GM23338 (cell line): ENCODE data around the gene SLC25A29. TPM values are rescaled to one million over a fixed set of nuclear protein-coding genes. Genes with fewer than 3 reads are reported as not detected.

Source experiments
- ATAC-seq: fragments of 200-7000 bp; cut with Tn5 transposase; 3 replicates; pipeline ENCODE4 v1.9.1; 2020
- DNase-seq: peaks from one replicate; pipeline ENCODE4 v3.0.0-alpha.2; 2015; ENCODE audit warnings: low spot score
- H2AFZ ChIP-seq: fragments of 200-600 bp; sonication (generic); 2 replicates; pipeline ENCODE4 v1.8.0; 2016; ENCODE audit warnings: antibody characterized with exemption, mild to moderate bottlenecking, moderate library complexity
- H3F3A ChIP-seq: fragments of 200-600 bp; sonication (generic); replicated peaks from 2 replicates; pipeline ENCODE4 v1.8.0; 2017; ENCODE audit warnings: antibody characterized with exemption, mixed run types, low read depth
- H3K27ac ChIP-seq: fragments of 200-600 bp; sonication (generic); 2 replicates; pipeline ENCODE4 v1.6.1; 2016; ENCODE audit warnings: low read depth
- H3K27me3 ChIP-seq: fragments of 200-600 bp; sonication (generic); 2 replicates; pipeline ENCODE4 v1.8.0; 2016; ENCODE audit warnings: mild to moderate bottlenecking, mixed run types, moderate library complexity; ENCODE audit not compliant: insufficient read depth
- H3K36me3 ChIP-seq: fragments of 200-600 bp; sonication (generic); 2 replicates; pipeline ENCODE4 v1.8.0; 2016; ENCODE audit warnings: mild to moderate bottlenecking; ENCODE audit not compliant: insufficient read depth
- H3K4me1 ChIP-seq: fragments of 200-600 bp; sonication (generic); 2 replicates; pipeline ENCODE4 v1.8.0; 2016; ENCODE audit warnings: mild to moderate bottlenecking, moderate library complexity; ENCODE audit not compliant: insufficient read depth
- H3K4me2 ChIP-seq: fragments of 200-600 bp; sonication (generic); 2 replicates; pipeline ENCODE4 v1.7.1; 2017; ENCODE audit warnings: mixed run types
- H3K4me3 ChIP-seq: fragments of 200-600 bp; sonication (generic); 2 replicates; pipeline ENCODE4 v1.6.1; 2016; ENCODE audit warnings: mixed run types
- H3K79me2 ChIP-seq: fragments of 200-600 bp; sonication (generic); replicated peaks from 2 replicates; pipeline ENCODE4 v1.8.0; 2017; ENCODE audit warnings: mild to moderate bottlenecking; ENCODE audit not compliant: insufficient read depth
- H3K9me2 ChIP-seq: fragments of 200-600 bp; sonication (generic); 2 replicates; pipeline ENCODE4 v1.8.0; 2017; ENCODE audit not compliant: insufficient read depth
- H4K20me1 ChIP-seq: fragments of 200-600 bp; sonication (generic); replicated peaks from 2 replicates; pipeline ENCODE4 v1.8.0; 2017; ENCODE audit warnings: mild to moderate bottlenecking; ENCODE audit not compliant: insufficient read depth
- H3K27ac Mint-ChIP-seq: 2 replicates; pipeline ENCODE4 v1.8.0; 2020; ENCODE audit warnings: inconsistent platforms, mild to moderate bottlenecking, moderate library complexity, mixed read lengths
- H3K27me3 Mint-ChIP-seq: 3 replicates; pipeline ENCODE4 v1.8.0; 2022; ENCODE audit warnings: low read depth, mild to moderate bottlenecking, moderate library complexity, mixed read lengths, inconsistent platforms; ENCODE audit not compliant: insufficient read depth, poor library complexity
- H3K36me3 Mint-ChIP-seq: 3 replicates; pipeline ENCODE4 v1.8.0; 2021; ENCODE audit warnings: low read depth, mild to moderate bottlenecking, inconsistent platforms, moderate library complexity, mixed read lengths
- H3K4me1 Mint-ChIP-seq: 3 replicates; pipeline ENCODE4 v1.8.0; 2020; ENCODE audit warnings: mild to moderate bottlenecking, inconsistent platforms, mixed read lengths
- H3K4me3 Mint-ChIP-seq: 3 replicates; pipeline ENCODE4 v1.8.0; 2021; ENCODE audit warnings: moderate library complexity, mild to moderate bottlenecking, inconsistent platforms, mixed read lengths
- H3K9me3 Mint-ChIP-seq: 3 replicates; pipeline ENCODE4 v1.8.0; 2020; ENCODE audit warnings: moderate library complexity, mild to moderate bottlenecking, inconsistent platforms, mixed read lengths
- CTCF ChIP-seq, 2 experiments: fragments of 200-600 bp in 1 of 2; sonication (generic) in 1 of 2; conservative IDR thresholded peaks; 2 replicates each; pipeline versions ENCODE4 v1.5.1 to v1.6.1; 2016 to 2017; ENCODE audit warnings: antibody characterized with exemption in 2 of 2, low read depth in 2 of 2, mild to moderate bottlenecking in 2 of 2, moderate library complexity in 1 of 2
- ETS1 ChIP-seq: IDR thresholded peaks from 2 replicates; pipeline ENCODE4 v1.6.1; 2016; ENCODE audit warnings: antibody characterized with exemption
- EZH2phosphoT487 ChIP-seq: fragments of 200-600 bp; sonication (generic); IDR thresholded peaks from one replicate; pipeline ENCODE4 v1.8.1; 2018; ENCODE audit warnings: antibody characterized with exemption; ENCODE audit not compliant: unreplicated experiment
- JUNB ChIP-seq: IDR thresholded peaks from one replicate; pipeline ENCODE4 v1.6.1; 2016; ENCODE audit warnings: antibody characterized with exemption; ENCODE audit not compliant: unreplicated experiment
- POLR2AphosphoS5 ChIP-seq: IDR thresholded peaks from 2 replicates; pipeline ENCODE4 v1.6.1; 2016; ENCODE audit warnings: antibody characterized with exemption, low read depth
- REST ChIP-seq: IDR thresholded peaks from one replicate; pipeline ENCODE4 v1.6.1; 2018; ENCODE audit warnings: antibody characterized with exemption; ENCODE audit not compliant: unreplicated experiment
- ZNF114 ChIP-seq: fragments of 250-450 bp; sonication (Bioruptor Pico); IDR thresholded peaks from 2 replicates; pipeline ENCODE4 v1.5.0; 2020; ENCODE audit warnings: mild to moderate bottlenecking, moderate library complexity
- ZNF331 ChIP-seq: fragments of 250-450 bp; sonication (Bioruptor Pico); IDR thresholded peaks from 2 replicates; pipeline ENCODE4 v1.5.0; 2020; ENCODE audit warnings: low read depth, mild to moderate bottlenecking, moderate library complexity
- ZNF462 ChIP-seq: fragments of 250-450 bp; sonication (Bioruptor Pico); IDR thresholded peaks from 2 replicates; pipeline ENCODE4 v1.5.0; 2020; ENCODE audit warnings: mild to moderate bottlenecking, moderate library complexity
- polyA plus RNA-seq: library from polyadenylated mRNA; unstranded; fragments of >200 nt; fragmentation: Nextera tagmentation; extraction: Ambion mirVana; gene quantifications from 2 replicates; pipeline ENCODE4 v1.2.1, GENCODE V29; 2016
- total RNA-seq: library from RNA; depleted of rRNA; stranded (reverse); fragments of >200 nt; shearing (Covaris generic); gene quantifications from 2 replicates; pipeline ENCODE4 v1.2.3, GENCODE V29; 2014

SLC25A29 gene
- total and polyA plus RNA-seq, 2 experiments from 2014 or later = 65.6 to 206 TPM

- peaks cover 4% of the 10 kb centered on the region for H3K4me1 ChIP-seq
- H3F3A ChIP-seq = peaks cover 7% of the 10 kb centered on the region; the same call in 1 of the 2 replicates
- no peaks in the 10 kb centered on the region for H3K79me2 ChIP-seq
- H3K27ac Mint-ChIP-seq = peak overlapping the region; percentile 14; the same call in 1 of the 2 replicates
- H4K20me1 ChIP-seq = no peaks in the 10 kb centered on the region
- no peaks in the 10 kb centered on the region; the same call in 2 of the 3 replicates for H3K36me3 Mint-ChIP-seq
- TF ChIP-seq ZNF114 (CRISPR knock-in tag) (no peak), ETS1 (no peak), JUNB (no peak), REST (no peak), ZNF331 (no peak), EZH2phosphoT487 (no peak), ZNF462 (CRISPR knock-in tag) (no peak), POLR2AphosphoS5 (no peak), CTCF (conservative IDR thresholded peaks at IDR 0.05; ENCODE audit: low read depth in 2 of 2) (no peak)
- H3K27me3 Mint-ChIP-seq = peaks cover 16% of the 10 kb centered on the region
- peaks cover 23% of the 10 kb centered on the region for H3K4me1 Mint-ChIP-seq
- no peak overlapping the region for H3K4me3 Mint-ChIP-seq
- H3K9me2 ChIP-seq = no peaks in the 10 kb centered on the region
- H3K9me3 Mint-ChIP-seq = no peaks in the 10 kb centered on the region
- H3K27ac ChIP-seq = no peak overlapping the region
- H3K4me2 ChIP-seq = no peak overlapping the region
- DNase-seq (no peak), ATAC-seq (no peak)
- H3K4me3 ChIP-seq = no peak overlapping the region
- H2AFZ ChIP-seq = no peak overlapping the region
- H3K27me3 ChIP-seq = no peaks in the 10 kb centered on the region
- H3K36me3 ChIP-seq = no peaks in the 10 kb centered on the region
Observed at GRCh38 chr14:100314724-100315123, 8.5 kb upstream of the SLC25A29 start.
